HepG2 (cell line): Measurements from ENCODE around the gene FSIP1. TPM values are rescaled to one million over a fixed set of nuclear protein-coding genes. Genes with fewer than 3 reads are reported as not detected.

Experiments used
- ATAC-seq: fragments of 200-7000 bp; cut with Tn5 transposase; 3 replicates; pipeline ENCODE4 v1.9.1; 2020; ENCODE audit warnings: mild to moderate bottlenecking, moderate library complexity
- BruUV-seq: library from RNA; stranded (reverse); fragments of 400-500 nt; replicated peaks from 2 replicates; lab custom pipeline; 2021; lab: Mats Ljungman, UMichigan
- CTCF ChIA-PET: fragments of 300-600 bp; formaldehyde crosslinking; extraction: SDS; loops from one replicate; lab custom pipeline; 2021; ENCODE audit warnings: low total read pairs, inconsistent platforms, low intra/inter-chr PET ratio; lab: Yijun Ruan, JAX
- POLR2A ChIA-PET: fragments of 350-600 bp; sonication (Branson Sonifier 250); formaldehyde crosslinking; loops from one replicate; lab custom pipeline; 2020; ENCODE audit warnings: antibody characterized with exemption, inconsistent platforms; lab: Yijun Ruan, JAX
- DNase-seq: peaks from one replicate; pipeline ENCODE4 v3.0.0-alpha.2; 2015; ENCODE audit warnings: low spot score
- FAIRE-seq: peaks from 3 replicates; lab custom pipeline; 2011; peaks lifted over from hg19 to GRCh38; lab: Jason Lieb, UNC
- H2AFZ ChIP-seq: one replicate; pipeline ENCODE4 v1.6.1; 2011; ENCODE audit warnings: low read length, inconsistent platforms
- H3K27ac ChIP-seq: fragments of 300-600 bp; 3 replicates; pipeline ENCODE4 v1.8.0; 2011; ENCODE audit warnings: mixed run types, mild to moderate bottlenecking, mixed read lengths, low read length, inconsistent platforms; ENCODE audit not compliant: insufficient read depth; ENCODE audit errors: extremely low read length
- H3K27me3 ChIP-seq, 2 experiments: fragments of 200-600 bp in 1 of 2; 2 replicates in 1 of 2; 3 replicates in 1 of 2; pipeline versions ENCODE4 v1.6.0 to v1.8.0; 2011; ENCODE audit warnings: low read length in 2 of 2, mild to moderate bottlenecking in 2 of 2, moderate library complexity in 2 of 2, inconsistent platforms in 1 of 2; ENCODE audit not compliant: insufficient read depth in 2 of 2, control insufficient read depth in 1 of 2
- H3K36me3 ChIP-seq, 2 experiments: fragments of 200-600 bp in 1 of 2; replicated peaks in 1 of 2; 2 replicates in 1 of 2; 3 replicates in 1 of 2; pipeline versions ENCODE4 v1.5.1 to v1.8.0; 2011; ENCODE audit warnings: low read length in 2 of 2, inconsistent platforms in 1 of 2; ENCODE audit not compliant: insufficient read depth in 2 of 2, control insufficient read depth in 1 of 2
- H3K4me1 ChIP-seq: 2 replicates; pipeline ENCODE4 v1.5.1; 2012; ENCODE audit warnings: low read length, inconsistent platforms; ENCODE audit not compliant: insufficient read depth
- H3K4me2 ChIP-seq: 2 replicates; pipeline ENCODE4 v1.6.0; 2011; ENCODE audit warnings: low read depth, low read length, inconsistent platforms
- H3K4me3 ChIP-seq, 3 experiments: fragments of 200-600 bp in 1 of 3; sonication (generic), shearing (Covaris generic) in 1 of 3; replicated peaks in 1 of 3; 2 replicates each; pipeline ENCODE4 v1.5.1; 2011 to 2016; ENCODE audit warnings: low read length in 3 of 3, inconsistent platforms in 2 of 3, low read depth in 2 of 3, mild to moderate bottlenecking in 2 of 3, control low read depth in 1 of 3, mixed read lengths in 1 of 3; ENCODE audit not compliant: insufficient read depth in 1 of 3
- H3K79me2 ChIP-seq: one replicate; pipeline ENCODE4 v1.6.1; 2011; ENCODE audit warnings: low read length, inconsistent platforms; ENCODE audit not compliant: insufficient read depth
- H3K9ac ChIP-seq: 2 replicates; pipeline ENCODE4 v1.6.0; 2011; ENCODE audit warnings: mild to moderate bottlenecking, low read depth, low read length, inconsistent platforms; ENCODE audit not compliant: insufficient read depth
- H3K9me3 ChIP-seq: 2 replicates; pipeline ENCODE4 v1.5.1; 2012; ENCODE audit warnings: mild to moderate bottlenecking, low read length
- H4K20me1 ChIP-seq: 2 replicates; pipeline ENCODE4 v1.6.0; 2011; ENCODE audit warnings: inconsistent platforms, mild to moderate bottlenecking, low read length, moderate library complexity; ENCODE audit not compliant: insufficient read depth
- AHR ChIP-seq: IDR thresholded peaks from 2 replicates; pipeline ENCODE4 v1.6.1; 2018; ENCODE audit warnings: missing genetic modification reagents, missing compliant biosample characterization
- ARHGAP35 ChIP-seq: sonication (generic); formaldehyde crosslinking; IDR thresholded peaks from 2 replicates; pipeline ENCODE4 v1.9.0; 2022; ENCODE audit warnings: mild to moderate bottlenecking, inconsistent platforms, moderate library complexity, missing genetic modification reagents, borderline replicate concordance
- DZIP1 ChIP-seq: sonication (generic); formaldehyde crosslinking; IDR thresholded peaks from 2 replicates; pipeline ENCODE4 v1.5.0; 2020; ENCODE audit warnings: mild to moderate bottlenecking, missing genetic modification reagents
- GABPA ChIP-seq, 2 experiments: IDR thresholded peaks; 2 replicates each; pipeline ENCODE4 v1.6.1; 2011 to 2016; ENCODE audit warnings: low read depth in 2 of 2, low read length in 1 of 2, missing biosample characterization in 1 of 2, missing genetic modification characterization in 1 of 2
- GPBP1L1 ChIP-seq: sonication (generic); formaldehyde crosslinking; IDR thresholded peaks from 2 replicates; pipeline ENCODE4 v1.5.0; 2020; ENCODE audit warnings: mild to moderate bottlenecking, missing genetic modification reagents
- IKZF5 ChIP-seq: IDR thresholded peaks from 2 replicates; pipeline ENCODE4 v1.6.1; 2018; ENCODE audit warnings: missing genetic modification reagents, mild to moderate bottlenecking, missing compliant biosample characterization
- LCORL ChIP-seq, 2 experiments: fragments of 450-650 bp in 1 of 2; sonication (generic) in 1 of 2; formaldehyde crosslinking in 1 of 2; IDR thresholded peaks; 2 replicates each; pipeline versions ENCODE4 v1.5.0 to v1.6.1; 2017 to 2020; ENCODE audit warnings: antibody characterized with exemption in 1 of 2, missing genetic modification reagents in 1 of 2
- MTERF4 ChIP-seq: sonication (generic); formaldehyde crosslinking; IDR thresholded peaks from 2 replicates; pipeline ENCODE4 v1.8.0; 2023; ENCODE audit warnings: mild to moderate bottlenecking, missing genetic modification reagents
- NR0B2 ChIP-seq: sonication (generic); formaldehyde crosslinking; IDR thresholded peaks from 2 replicates; pipeline ENCODE4 v1.4.0; 2020; ENCODE audit warnings: mild to moderate bottlenecking, missing genetic modification reagents
- RBAK ChIP-seq: sonication (generic); formaldehyde crosslinking; IDR thresholded peaks from 2 replicates; pipeline ENCODE4 v1.5.1; 2020; ENCODE audit warnings: mild to moderate bottlenecking, missing genetic modification reagents
- SP1 ChIP-seq, 2 experiments: fragments of 450-650 bp in 1 of 2; sonication (generic) in 1 of 2; formaldehyde crosslinking in 1 of 2; IDR thresholded peaks; 2 replicates each; pipeline versions ENCODE4 v1.4.0 to v1.6.1; 2016 to 2020; ENCODE audit warnings: missing genetic modification reagents in 1 of 2
- ZBTB14 ChIP-seq: sonication (generic); formaldehyde crosslinking; IDR thresholded peaks from 2 replicates; pipeline ENCODE4 v1.4.0; 2020; ENCODE audit warnings: missing genetic modification reagents
- ZNF552 ChIP-seq: sonication (generic); formaldehyde crosslinking; IDR thresholded peaks from 2 replicates; pipeline ENCODE4 v1.9.0; 2022; ENCODE audit warnings: missing genetic modification reagents, mild to moderate bottlenecking, borderline replicate concordance
- ZNF709 ChIP-seq: sonication (generic); formaldehyde crosslinking; IDR thresholded peaks from 2 replicates; pipeline ENCODE4 v1.5.0; 2020; ENCODE audit warnings: mild to moderate bottlenecking, missing genetic modification reagents
- ZNF841 ChIP-seq: sonication (generic); formaldehyde crosslinking; IDR thresholded peaks from 2 replicates; pipeline ENCODE4 v1.8.1; 2023; ENCODE audit warnings: missing genetic modification reagents, borderline replicate concordance
- WGBS: methylation state at CpG from one replicate; pipeline ENCODE4 v1.1.6; 2017; ENCODE audit warnings: low lambda C conversion rate; 5-methylcytosine and 5-hydroxymethylcytosine counted together
- in situ Hi-C: cut with HindIII; loops from 2 replicates; pipeline ENCODE4 v1.10.0; 2017; ENCODE audit warnings: low pct_unique_long_range_greater_than_20kb; ENCODE audit not compliant: extremely low pct_ligation_motif_present
- intact Hi-C: fragments of 100-400 bp; cut with micrococcal nuclease; formaldehyde crosslinking; loops from one replicate; pipeline ENCODE4 v1.10.0; 2022; ENCODE audit not compliant: unreplicated experiment
- polyA plus RNA-seq, 8 experiments: library from polyadenylated mRNA; depleted of rRNA in 3 of 8; stranded (reverse) in 7 of 8; unstranded in 1 of 8; fragments of >200 nt; fragmentation: Illumina TruSeq in 4 of 8; extraction: Trizol in 4 of 8; gene quantifications; 2 replicates each; pipeline versions ENCODE4 v1.2.1 to v1.2.3, GENCODE V29; 2011 to 2016; ENCODE audit warnings: low read depth in 4 of 8, missing spikeins in 1 of 8, mixed read lengths in 1 of 8; ENCODE audit not compliant: insufficient read depth in 1 of 8
- total RNA-seq, 5 experiments: library from RNA; depleted of rRNA; stranded (reverse); fragments of >200 nt; fragmentation: Illumina TruSeq; extraction: Trizol; gene quantifications; 2 replicates each; pipeline ENCODE4 v1.2.3, GENCODE V29; 2016; ENCODE audit warnings: low read depth in 1 of 5

FSIP1 gene
- total and polyA plus RNA-seq, 2 of the 13 experiments (the other 11 are each of a cell fraction or from before 2014, with no cell fraction given) = 0.18 TPM; not detected in 1

- H3K4me3 ChIP-seq = peak overlapping the region in 1 of 3 experiments; percentile 41; a peak in 2 of 6 replicates
- H2AFZ ChIP-seq = peak overlapping the region; percentile 30
- peak overlapping the region; percentile 63 for H3K4me2 ChIP-seq
- H3K4me1 ChIP-seq = peaks cover 57% of the 10 kb centered on the region
- no peaks in the 10 kb centered on the region for H3K36me3 ChIP-seq
- POLR2A ChIA-PET = no interaction called here
- intact Hi-C loops (no loop called here), in situ Hi-C loops (no loop called here)
- DNase-seq (no peak), FAIRE-seq (no peak), ATAC-seq (0 out of 3 replicates have a peak, but pooled peaks have one; percentile 10)
- H3K27ac ChIP-seq = no peak overlapping the region
- H3K79me2 ChIP-seq = no peaks in the 10 kb centered on the region
- H3K9ac ChIP-seq = no peak overlapping the region
- 22% methylated on average over 3 of the region's 4 CpGs for WGBS
- peaks cover 0 to 4% of the 10 kb centered on the region in 2 experiments; a peak in 1 of 5 replicates for H3K27me3 ChIP-seq
- no TSS peak for BruUV-seq
- no peaks in the 10 kb centered on the region for H4K20me1 ChIP-seq
- CTCF ChIA-PET = no interaction called here
- no peaks in the 10 kb centered on the region for H3K9me3 ChIP-seq
- TF ChIP-seq DZIP1 (CRISPR knock-in tag) (no peak), NR0B2 (CRISPR knock-in tag) (no peak), ZNF841 (no peak), ZNF552 (CRISPR knock-in tag) (no peak), LCORL (IDR thresholded peaks at IDR 0.05) (no peak), LCORL (CRISPR knock-in tag; IDR thresholded peaks at IDR 0.05) (no peak), RBAK (CRISPR knock-in tag) (no peak), ZNF709 (no peak), MTERF4 (CRISPR knock-in tag) (no peak), ARHGAP35 (CRISPR knock-in tag) (no peak), GPBP1L1 (no peak), ZBTB14 (CRISPR knock-in tag) (no peak), IKZF5 (CRISPR knock-in tag) (0 out of 2 replicates have a peak, but pooled peaks have one; percentile 3), AHR (CRISPR knock-in tag) (no peak), SP1 (IDR thresholded peaks at IDR 0.05) (no peak), SP1 (CRISPR knock-in tag; IDR thresholded peaks at IDR 0.05) (no peak), GABPA (IDR thresholded peaks at IDR 0.05; ENCODE audit: low read depth, low read length) (no peak), GABPA (CRISPR knock-in tag; IDR thresholded peaks at IDR 0.05; ENCODE audit: low read depth) (0 out of 2 replicates have a peak, but pooled peaks have one; percentile 27)
Observed at GRCh38 chr15:39625451-39625850, 157.2 kb downstream of the FSIP1 start.
